PFSK-1 (cell line): ENCODE results near the gene GAGE12J.
"Not testable (repeated sequence)": the region's sequence is repeated elsewhere in the genome, so short reads cannot be mapped to it uniquely, and the experiment has no call there.

Experiments used
- POLR2AphosphoS5 ChIP-seq: IDR thresholded peaks from 2 replicates; pipeline ENCODE4 v1.6.1; 2012; ENCODE audit warnings: low read depth, mild to moderate bottlenecking, control low read depth, low read length, moderate library complexity
- SIN3A ChIP-seq: IDR thresholded peaks from 2 replicates; pipeline ENCODE4 v1.6.1; 2012; ENCODE audit warnings: mild to moderate bottlenecking, low read length, moderate library complexity, borderline replicate concordance; ENCODE audit not compliant: insufficient read depth
- TAF1 ChIP-seq: IDR thresholded peaks from 2 replicates; pipeline ENCODE4 v1.6.1; 2012; ENCODE audit warnings: low read length, control low read depth, borderline replicate concordance; ENCODE audit not compliant: insufficient read depth
- TF ChIP-seq, protein P1 (sequence below), 2 experiments: IDR thresholded peaks; 2 replicates each; pipeline versions ENCODE4 v1.6.1 to v1.8.0; 2011 to 2012; ENCODE audit warnings: low read depth in 2 of 2, low read length in 2 of 2, control low read depth in 1 of 2, inconsistent platforms in 1 of 2, mild to moderate bottlenecking in 1 of 2, moderate library complexity in 1 of 2; ENCODE audit not compliant: insufficient read depth in 1 of 2

DNA sequence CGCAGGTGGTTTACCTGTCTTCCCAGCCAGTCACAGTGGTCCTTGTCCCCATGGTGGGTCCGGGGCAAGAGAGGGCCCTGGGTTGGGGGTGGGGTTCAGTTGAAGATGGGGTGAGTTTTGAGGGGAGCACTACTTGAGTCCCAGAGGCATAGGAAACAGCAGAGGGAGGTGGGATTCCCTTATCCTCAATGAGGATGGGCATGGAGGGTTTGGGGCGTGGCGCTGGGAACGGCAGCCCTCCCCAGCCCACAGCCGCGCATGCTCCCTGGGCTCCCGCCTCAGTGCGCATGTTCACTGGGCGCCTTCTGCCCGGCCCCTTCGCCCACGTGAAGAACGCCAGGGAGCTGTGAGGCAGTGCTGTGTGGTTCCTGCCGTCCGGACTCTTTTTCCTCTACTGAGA, 9.4 kb downstream of the GAGE12J start, which contains the start of gene GAGE13:
- TF ChIP-seq TAF1, SIN3A, POLR2AphosphoS5: not testable (repeated sequence)
- TF ChIP-seq, protein P1, sequence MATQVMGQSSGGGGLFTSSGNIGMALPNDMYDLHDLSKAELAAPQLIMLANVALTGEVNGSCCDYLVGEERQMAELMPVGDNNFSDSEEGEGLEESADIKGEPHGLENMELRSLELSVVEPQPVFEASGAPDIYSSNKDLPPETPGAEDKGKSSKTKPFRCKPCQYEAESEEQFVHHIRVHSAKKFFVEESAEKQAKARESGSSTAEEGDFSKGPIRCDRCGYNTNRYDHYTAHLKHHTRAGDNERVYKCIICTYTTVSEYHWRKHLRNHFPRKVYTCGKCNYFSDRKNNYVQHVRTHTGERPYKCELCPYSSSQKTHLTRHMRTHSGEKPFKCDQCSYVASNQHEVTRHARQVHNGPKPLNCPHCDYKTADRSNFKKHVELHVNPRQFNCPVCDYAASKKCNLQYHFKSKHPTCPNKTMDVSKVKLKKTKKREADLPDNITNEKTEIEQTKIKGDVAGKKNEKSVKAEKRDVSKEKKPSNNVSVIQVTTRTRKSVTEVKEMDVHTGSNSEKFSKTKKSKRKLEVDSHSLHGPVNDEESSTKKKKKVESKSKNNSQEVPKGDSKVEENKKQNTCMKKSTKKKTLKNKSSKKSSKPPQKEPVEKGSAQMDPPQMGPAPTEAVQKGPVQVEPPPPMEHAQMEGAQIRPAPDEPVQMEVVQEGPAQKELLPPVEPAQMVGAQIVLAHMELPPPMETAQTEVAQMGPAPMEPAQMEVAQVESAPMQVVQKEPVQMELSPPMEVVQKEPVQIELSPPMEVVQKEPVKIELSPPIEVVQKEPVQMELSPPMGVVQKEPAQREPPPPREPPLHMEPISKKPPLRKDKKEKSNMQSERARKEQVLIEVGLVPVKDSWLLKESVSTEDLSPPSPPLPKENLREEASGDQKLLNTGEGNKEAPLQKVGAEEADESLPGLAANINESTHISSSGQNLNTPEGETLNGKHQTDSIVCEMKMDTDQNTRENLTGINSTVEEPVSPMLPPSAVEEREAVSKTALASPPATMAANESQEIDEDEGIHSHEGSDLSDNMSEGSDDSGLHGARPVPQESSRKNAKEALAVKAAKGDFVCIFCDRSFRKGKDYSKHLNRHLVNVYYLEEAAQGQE (IDR thresholded peaks at IDR 0.05; ENCODE audit: insufficient read depth in 1 of 2, low read depth in 2 of 2, low read length in 2 of 2): not testable (repeated sequence)
